Measurements from ENCODE around the gene PALM3.

DNA sequence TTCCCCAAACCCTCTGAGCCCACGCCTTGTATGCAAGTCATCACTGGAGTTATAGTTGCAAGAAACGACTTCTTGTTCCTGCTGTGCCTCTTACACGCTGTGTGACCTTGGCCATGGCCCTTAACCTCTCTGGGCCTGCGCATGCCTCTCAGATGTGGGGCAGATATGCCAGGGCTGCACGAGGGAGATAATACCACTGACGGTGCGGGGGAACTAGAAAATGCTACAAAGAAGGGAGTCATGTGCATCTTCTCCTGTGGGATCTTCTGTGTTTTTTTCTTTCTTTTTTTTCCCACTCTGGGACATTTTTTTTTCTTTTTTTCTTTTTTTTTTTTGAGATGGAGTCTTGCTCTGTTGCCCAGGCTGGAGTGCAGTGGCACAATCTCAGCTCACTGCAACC, 33.0 kb upstream of the PALM3 start:
- TF ChIP-seq CTCF (conservative IDR thresholded peaks at IDR 0.05; ENCODE audit: low read depth, low read length) (no peak), EZH2 (IDR thresholded peaks at IDR 0.05; ENCODE audit: low read length, unreplicated experiment) (no peak)

Data from PC-3 (cell line).